ENCODE measurements around the gene LRP5. TPM values are rescaled to one million over a fixed set of nuclear protein-coding genes. Genes with fewer than 3 reads are reported as not detected.

Gene LRP5
- total RNA-seq, 1 experiment from 2014 or later, result 55.2 TPM

- Histone ChIP-seq H3K4me1 (ENCODE audit: control insufficient read depth in 1 of 2, insufficient read depth in 2 of 2, low read length in 2 of 2) (peaks cover 15 to 18% of the 10 kb centered on the region in 2 experiments; a peak in 3 of 4 replicates), H4K20me1 (ENCODE audit: insufficient read depth) (no peaks in the 10 kb centered on the region), H3K9ac (ENCODE audit: low read length) (no peak overlapping the region), H3K9me2 (ENCODE audit: insufficient read depth) (no peaks in the 10 kb centered on the region), H3K36me3 (ENCODE audit: control insufficient read depth in 1 of 2, insufficient read depth in 2 of 2, low read length in 2 of 2) (no peaks in the 10 kb centered on the region), H3K27ac (ENCODE audit: low read depth, low read length) (no peak overlapping the region), H3K4me3 (replicated peaks in 1 of 2; ENCODE audit: low read depth in 1 of 2, low read length in 2 of 2) (no peak overlapping the region), H3K4me2 (ENCODE audit: low read length) (no peak overlapping the region), H3K79me2 (ENCODE audit: insufficient read depth, low read length) (peaks cover 86% of the 10 kb centered on the region), H3K9me3 (ENCODE audit: control insufficient read depth in 1 of 2, insufficient read depth in 1 of 2, low read depth in 1 of 2, low read length in 2 of 2) (no peaks in the 10 kb centered on the region), H2AFZ (ENCODE audit: low read depth, low read length, poor library complexity, severe bottlenecking) (no peak overlapping the region), H3K27me3 (ENCODE audit: insufficient read depth, low read length) (no peaks in the 10 kb centered on the region)
- no peak for TF ChIP-seq REST (IDR thresholded peaks at IDR 0.05; ENCODE audit: low read depth)
- no peak for TF ChIP-seq CEBPB (IDR thresholded peaks at IDR 0.05; ENCODE audit: low read depth)
- no peak for TF ChIP-seq EZH2phosphoT487 (IDR thresholded peaks at IDR 0.05; ENCODE audit: borderline replicate concordance)
- no peak for TF ChIP-seq SRF (IDR thresholded peaks at IDR 0.05; ENCODE audit: low read depth)
- no peak for TF ChIP-seq FOSL1 (IDR thresholded peaks at IDR 0.05; ENCODE audit: low read depth)
- no peak for TF ChIP-seq EZH2 (IDR thresholded peaks at IDR 0.05)
- no peak for TF ChIP-seq TCF7L2 (IDR thresholded peaks at IDR 0.05; ENCODE audit: borderline replicate concordance, extremely low read depth, insufficient read depth, insufficient read length)
- TF ChIP-seq SP1 (IDR thresholded peaks at IDR 0.05; ENCODE audit: low read depth), result no peak
- no peak for TF ChIP-seq ZNF274 (IDR thresholded peaks at IDR 0.05; ENCODE audit: low read depth, low read length)
- intact Hi-C loops (cut with micrococcal nuclease), result no loop called here
- ATAC-seq, result no peak
- ChIA-PET CTCF (no interaction called here), POLR2A (no interaction called here), RAD21 (ENCODE audit: low non-redundant PET in 1 of 2, low total read pairs in 2 of 2, uncharacterized antibody in 2 of 2, unreplicated experiment in 2 of 2) (no interaction called here)
- no TSS peak for BruUV-seq (replicated peaks)
- DNase-seq (ENCODE audit: low read depth, low spot score), result no peak
These were observed 11.8 kb downstream of the LRP5 start for GRCh38 chr11:68324241-68324640.

Measured in HCT116 (cell line).